Urothelium cell line (cell line): Measurements from ENCODE around the gene SRGAP1.
"Not testable (repeated sequence)": the region's sequence is repeated elsewhere in the genome, so short reads cannot be mapped to it uniquely, and the experiment has no call there.

ENCODE experiments used
- DNase-seq: peaks from one replicate; pipeline ENCODE4 v3.0.0; 2011; ENCODE audit warnings: low spot score, mixed read lengths
- FAIRE-seq: peaks from 2 replicates; lab custom pipeline; 2011; peaks lifted over from hg19 to GRCh38; lab: Jason Lieb, UNC

SRGAP1 gene

GRCh38 chr12:64034901-64035576 is 190.5 kb downstream of the SRGAP1 start:
- FAIRE-seq, result no peak
- DNase-seq, result no peak

GRCh38 chr12:64036414-64036813 is 191.9 kb downstream of the SRGAP1 start:
- no peak for FAIRE-seq
- DNase-seq, result no peak

GRCh38 chr12:64039281-64039871 is 194.9 kb downstream of the SRGAP1 start:
- FAIRE-seq (no peak), DNase-seq (no peak)

DNA sequence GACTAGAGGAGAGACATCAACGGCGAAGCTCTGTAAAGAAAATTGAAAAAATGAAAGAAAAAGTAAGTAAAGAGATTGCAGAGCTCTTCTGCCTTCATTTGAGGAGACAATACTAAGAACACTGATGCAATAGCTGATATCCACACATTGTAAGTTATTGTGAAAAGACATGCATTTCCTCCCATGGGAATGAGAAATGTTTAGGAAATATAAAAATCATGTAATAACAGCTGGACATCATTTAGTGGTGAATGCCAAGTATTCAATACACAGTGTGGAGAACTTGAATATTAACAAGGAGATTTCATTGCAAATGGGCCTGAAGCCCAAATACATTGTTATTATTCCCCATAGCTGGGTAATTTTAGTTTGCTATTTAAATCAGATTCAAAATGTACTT is 198.4 kb downstream of the SRGAP1 start:
- DNase-seq (no peak), FAIRE-seq (no peak)

- DNase-seq (no peak), FAIRE-seq (no peak)
These were observed 199.7 kb downstream of the SRGAP1 start for GRCh38 chr12:64044191-64044590.

GRCh38 chr12:64051057-64051456 is 206.6 kb downstream of the SRGAP1 start:
- DNase-seq, result no peak
- FAIRE-seq, result no peak

DNA sequence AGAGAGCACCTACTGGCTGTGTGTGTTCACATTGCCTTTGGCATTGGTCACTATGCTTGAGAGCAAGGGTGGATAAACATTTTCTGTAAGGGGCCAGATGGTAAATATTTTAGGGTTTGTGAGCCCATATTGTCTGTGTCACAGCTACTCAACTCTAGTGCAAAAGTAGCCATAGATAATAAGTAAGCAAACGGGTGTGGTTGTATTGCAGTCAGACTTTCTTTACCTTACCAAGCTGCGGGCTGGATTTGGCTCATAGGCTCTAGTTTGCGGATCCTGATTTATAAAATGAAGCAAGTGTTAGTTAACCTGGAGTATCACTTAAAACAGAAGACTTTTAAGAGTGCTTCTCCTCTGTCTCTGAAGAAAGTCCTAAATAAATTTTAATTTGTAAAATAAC is 208.6 kb downstream of the SRGAP1 start:
- DNase-seq, result no peak
- no peak for FAIRE-seq

DNA sequence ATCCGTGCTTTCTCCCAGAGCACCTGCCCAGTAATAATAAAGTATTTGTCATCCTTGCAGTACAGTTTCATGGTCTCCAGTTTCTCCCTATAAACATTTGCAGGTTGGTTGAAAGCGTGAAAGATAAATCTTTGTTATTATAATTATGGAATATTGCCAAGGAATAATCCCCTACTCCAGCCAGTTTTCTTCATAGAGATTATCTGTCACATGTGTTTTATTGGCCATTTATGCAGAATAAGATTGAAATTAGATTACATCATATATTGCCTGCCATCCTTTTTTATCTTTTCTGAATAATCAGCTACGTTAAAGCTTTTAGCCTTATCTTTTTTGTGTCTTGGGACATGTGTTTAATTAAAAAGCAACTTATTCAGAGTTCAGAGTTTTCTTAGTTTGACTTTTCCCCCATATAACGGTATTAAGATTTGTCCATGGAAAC is 209.6 kb downstream of the SRGAP1 start:
- FAIRE-seq (no peak), DNase-seq (no peak)

- DNase-seq (no peak), FAIRE-seq (no peak)
These were observed 212.2 kb downstream of the SRGAP1 start for GRCh38 chr12:64056741-64057140.

DNA sequence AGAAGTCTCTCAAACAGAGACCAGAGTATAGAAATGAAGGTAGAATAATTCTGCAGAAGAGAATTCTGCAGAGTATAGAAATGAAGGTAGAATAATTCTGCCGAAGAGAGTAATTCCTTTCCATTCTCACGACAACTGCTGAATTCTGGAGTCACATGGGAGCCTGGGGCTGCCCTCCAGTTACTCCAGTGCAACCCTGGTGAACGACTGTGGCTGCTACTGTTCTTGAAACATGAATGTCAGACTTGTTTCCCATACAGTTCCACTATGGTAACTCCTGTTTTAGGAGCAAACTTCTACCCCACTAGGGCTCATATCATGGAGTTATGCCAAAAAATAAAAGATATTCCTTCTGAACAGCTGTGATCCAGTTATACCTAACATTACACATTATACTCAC is 213.2 kb downstream of the SRGAP1 start:
- DNase-seq (no peak), FAIRE-seq (no peak)

DNA sequence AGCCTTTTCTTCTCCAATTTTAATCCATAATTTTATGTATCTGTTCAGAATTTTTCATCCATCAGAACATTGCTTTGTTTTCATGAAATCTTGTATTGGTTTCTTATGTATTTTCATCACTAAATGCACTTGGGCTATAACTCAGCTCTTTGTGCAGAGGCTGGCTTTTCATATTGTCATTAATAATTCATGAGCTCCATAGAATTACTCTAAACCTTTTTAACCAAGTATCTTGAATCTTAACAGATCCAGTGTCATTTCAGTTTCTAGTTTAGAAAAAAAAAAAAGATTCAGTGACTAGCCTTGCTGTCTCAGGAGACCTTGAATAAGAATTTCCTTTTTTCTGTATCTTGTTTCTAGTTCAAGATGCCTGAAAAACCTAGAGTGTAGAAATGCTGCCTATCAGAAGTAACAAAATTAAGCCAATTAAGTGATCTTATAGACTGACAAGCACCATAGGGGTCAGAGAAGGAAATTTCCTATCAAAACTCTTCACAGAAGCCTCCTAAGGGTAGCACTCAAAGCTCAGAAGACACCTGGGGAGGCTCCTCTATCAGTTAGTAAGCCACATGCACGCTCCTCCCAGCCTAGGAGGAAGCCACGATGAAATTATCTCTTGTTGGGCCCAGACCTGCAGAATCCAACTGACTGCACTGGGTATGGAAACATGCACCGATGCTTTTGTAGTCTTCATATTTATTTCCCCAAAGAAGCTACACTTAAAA is 214.2 kb downstream of the SRGAP1 start:
- FAIRE-seq (no peak), DNase-seq (no peak)

GRCh38 chr12:64059685-64060084 is 215.2 kb downstream of the SRGAP1 start:
- DNase-seq (no peak), FAIRE-seq (no peak)

- no peak for DNase-seq
- no peak for FAIRE-seq
These were observed 217.4 kb downstream of the SRGAP1 start for GRCh38 chr12:64061868-64062375.

DNA sequence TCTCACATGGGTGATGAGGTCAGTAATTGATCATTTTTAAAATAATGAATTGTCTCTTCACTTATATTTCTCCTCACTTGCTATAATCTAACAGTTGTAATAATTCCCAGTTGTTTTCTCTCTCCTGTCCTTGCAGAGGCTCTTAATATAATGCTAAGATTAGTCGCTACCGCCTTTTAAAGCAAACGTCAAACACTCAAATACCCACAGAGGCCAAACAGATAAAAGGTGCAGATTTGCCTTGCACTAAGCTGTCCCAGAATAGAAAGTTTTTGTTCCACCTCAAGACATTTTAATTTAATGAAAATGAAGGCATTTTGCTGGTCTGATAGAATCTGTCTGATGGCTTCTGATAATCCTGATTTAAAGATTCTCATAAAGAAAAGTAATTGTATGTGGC is 218.6 kb downstream of the SRGAP1 start:
- no peak for DNase-seq
- FAIRE-seq, result no peak

- no peak for DNase-seq
- no peak for FAIRE-seq
These were observed 219.7 kb downstream of the SRGAP1 start for GRCh38 chr12:64064240-64064639.

GRCh38 chr12:64064706-64065105 is 220.2 kb downstream of the SRGAP1 start:
- FAIRE-seq (no peak), DNase-seq (no peak)

DNA sequence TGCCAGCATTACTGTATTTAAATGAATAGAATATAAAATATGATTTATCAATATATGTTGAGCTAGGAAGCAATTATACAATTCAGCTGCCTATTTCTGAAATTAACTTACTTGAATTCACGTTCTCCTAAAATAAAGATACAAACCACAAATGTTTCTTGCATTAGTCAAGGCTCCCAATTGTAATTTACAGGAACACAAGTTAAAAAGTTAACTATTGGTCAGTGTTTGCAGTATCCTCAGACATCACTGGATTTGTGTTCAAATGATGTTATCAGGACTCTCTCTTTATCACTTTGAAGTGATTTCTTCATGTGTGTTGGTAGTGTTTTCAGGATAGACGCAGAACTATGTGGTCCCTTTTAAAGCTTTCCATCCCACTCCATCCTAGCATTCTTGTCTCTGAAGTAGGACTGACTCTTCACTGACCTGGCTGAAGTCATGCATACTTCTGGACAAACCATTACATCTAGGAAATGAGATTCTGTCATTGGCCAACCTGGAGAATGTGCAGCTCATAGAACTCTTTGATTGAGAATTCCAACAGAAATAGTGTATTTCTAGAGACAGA is 221.5 kb downstream of the SRGAP1 start:
- FAIRE-seq (no peak), DNase-seq (no peak)

GRCh38 chr12:64066776-64067175 is 222.3 kb downstream of the SRGAP1 start:
- FAIRE-seq, result no peak
- no peak for DNase-seq

DNA sequence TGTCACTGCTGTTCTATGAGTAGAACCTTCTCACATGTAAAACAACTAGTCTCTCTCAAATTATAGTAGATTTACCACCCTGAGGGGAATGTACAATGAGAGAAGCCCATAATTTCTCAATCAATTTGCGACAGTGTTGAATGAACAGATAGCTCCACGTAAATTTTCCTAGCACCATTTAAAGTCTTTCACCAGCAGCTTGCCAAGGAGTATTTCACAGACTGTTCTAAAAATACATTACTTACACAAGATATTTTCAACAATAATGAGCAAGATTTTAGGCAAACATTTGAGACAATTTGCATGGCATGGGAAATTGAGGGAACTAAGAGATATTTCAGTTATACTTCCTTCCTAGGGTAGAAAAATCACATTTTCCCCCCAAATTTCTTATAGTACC is 226.0 kb downstream of the SRGAP1 start:
- no peak for FAIRE-seq
- DNase-seq, result no peak

DNA sequence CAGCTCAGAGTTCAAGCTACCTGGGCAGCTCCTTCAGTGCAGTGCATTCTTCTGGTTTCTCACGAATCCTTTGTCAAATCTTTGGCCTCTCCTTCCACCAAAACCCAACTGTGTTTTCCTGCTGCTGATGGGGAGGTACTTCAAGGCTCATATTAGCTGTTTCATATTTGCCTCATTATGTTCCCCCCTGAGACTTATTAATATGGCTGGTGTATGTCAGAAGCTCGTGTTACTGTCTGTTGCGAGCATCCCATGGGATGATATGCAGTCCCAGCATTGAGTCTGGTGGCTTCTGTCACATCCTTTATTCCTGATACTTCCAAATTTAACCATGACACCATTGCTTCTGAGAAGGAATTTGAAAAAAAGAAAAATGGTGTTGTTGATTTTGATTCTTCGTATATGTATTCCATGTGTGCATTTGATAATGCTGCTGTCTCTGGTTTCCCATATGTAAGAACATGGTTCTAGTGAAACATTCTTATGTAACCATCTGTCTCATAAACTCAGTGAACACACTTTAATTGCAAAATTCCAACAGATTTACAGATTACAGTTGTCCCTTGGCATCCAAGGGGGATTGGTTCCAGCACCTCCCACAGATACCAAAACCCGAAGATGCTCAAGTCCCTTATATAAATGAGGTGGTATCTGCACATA is 228.5 kb downstream of the SRGAP1 start:
- DNase-seq (no peak), FAIRE-seq (no peak)

GRCh38 chr12:64076565-64076964 is 232.1 kb downstream of the SRGAP1 start:
- FAIRE-seq, DNase-seq: not testable (repeated sequence)
